H1 (cell line): ENCODE data around the gene P4HA1. TPM values are rescaled to one million over a fixed set of nuclear protein-coding genes. Genes with fewer than 3 reads are reported as not detected.
"Not testable (repeated sequence)": the region's sequence is repeated elsewhere in the genome, so short reads cannot be mapped to it uniquely, and the experiment has no call there.

Source experiments
- CTCF ChIA-PET: fragments of 300-600 bp; sonication (Branson Sonifier 250); formaldehyde crosslinking; loops from one replicate; lab custom pipeline; 2021; ENCODE audit not compliant: partially characterized antibody; lab: Charles Lee
- POLR2A ChIA-PET: fragments of 300-600 bp; sonication (Branson Sonifier 250); formaldehyde crosslinking; loops from one replicate; lab custom pipeline; 2021; ENCODE audit warnings: inconsistent platforms; ENCODE audit not compliant: partially characterized antibody; lab: Charles Lee
- DNase-seq, 2 experiments: peaks; one replicate each; pipeline versions ENCODE4 v3.0.0 to v3.0.0-alpha.2; 2010 to 2022; ENCODE audit warnings: low spot score in 2 of 2, low read depth in 1 of 2, mixed read lengths in 1 of 2
- FAIRE-seq: peaks from 2 replicates; lab custom pipeline; 2011; peaks lifted over from hg19 to GRCh38; lab: Jason Lieb, UNC
- H2AFZ ChIP-seq: 2 replicates; pipeline ENCODE4 v1.8.1; 2012; ENCODE audit warnings: low read length, inconsistent platforms
- H2AK5ac ChIP-seq: 2 replicates; pipeline ENCODE4 v1.6.1; 2013; ENCODE audit warnings: low read depth, low read length
- H2BK120ac ChIP-seq: replicated peaks from 2 replicates; pipeline ENCODE3; 2013; ENCODE audit warnings: low read depth, low read length, inconsistent platforms
- H2BK12ac ChIP-seq: 2 replicates; pipeline ENCODE4 v1.6.1; 2013; ENCODE audit warnings: low read depth, low read length
- H2BK15ac ChIP-seq: 2 replicates; pipeline ENCODE4 v1.6.1; 2013; ENCODE audit warnings: low read length
- H2BK20ac ChIP-seq: 2 replicates; pipeline ENCODE4 v1.6.1; 2013; ENCODE audit warnings: low read length
- H2BK5ac ChIP-seq: 2 replicates; pipeline ENCODE4 v1.6.1; 2013; ENCODE audit warnings: low read depth, low read length
- H3K14ac ChIP-seq: 2 replicates; pipeline ENCODE4 v1.6.1; 2013; ENCODE audit warnings: inconsistent platforms; ENCODE audit not compliant: insufficient read length
- H3K18ac ChIP-seq: 2 replicates; pipeline ENCODE4 v1.6.1; 2013; ENCODE audit warnings: low read length; ENCODE audit errors: extremely low read depth
- H3K23ac ChIP-seq: 2 replicates; pipeline ENCODE4 v1.6.1; 2013; ENCODE audit warnings: inconsistent platforms; ENCODE audit not compliant: insufficient read length
- H3K23me2 ChIP-seq: 2 replicates; pipeline ENCODE4 v1.6.1; 2013; ENCODE audit warnings: low read depth, low read length
- H3K27ac ChIP-seq: 2 replicates; pipeline ENCODE4 v1.6.1; 2011; ENCODE audit warnings: low read depth, low read length, inconsistent platforms
- H3K27me3 ChIP-seq, 4 experiments: replicated peaks in 1 of 4; 1 replicate in 1 of 4; 2 replicates in 3 of 4; pipeline versions ENCODE4 v1.6.1 to v1.8.1; 2011 to 2013; ENCODE audit warnings: low read length in 3 of 4, mild to moderate bottlenecking in 3 of 4, inconsistent platforms in 2 of 4, mixed read lengths in 2 of 4, moderate library complexity in 1 of 4; ENCODE audit not compliant: control insufficient read depth in 3 of 4, insufficient read depth in 3 of 4; ENCODE audit errors: extremely low read depth in 1 of 4
- H3K36me3 ChIP-seq, 4 experiments: 2 replicates each; pipeline versions ENCODE4 v1.6.1 to v1.8.1; 2011 to 2013; ENCODE audit warnings: mild to moderate bottlenecking in 4 of 4, low read length in 3 of 4, moderate library complexity in 2 of 4, control low read depth in 1 of 4, inconsistent platforms in 1 of 4; ENCODE audit not compliant: insufficient read depth in 4 of 4, control insufficient read depth in 2 of 4
- H3K4ac ChIP-seq: replicated peaks from 2 replicates; pipeline ENCODE3; 2013; ENCODE audit warnings: low read length, low read depth, mixed read lengths, inconsistent platforms; ENCODE audit not compliant: insufficient read length
- H3K4me1 ChIP-seq, 4 experiments: replicated peaks in 1 of 4; 1 replicate in 1 of 4; 2 replicates in 3 of 4; pipeline versions ENCODE4 v1.6.1 to v1.8.1; 2011 to 2013; ENCODE audit warnings: low read length in 3 of 4, inconsistent platforms in 2 of 4, mixed read lengths in 1 of 4; ENCODE audit not compliant: insufficient read depth in 4 of 4, control insufficient read depth in 3 of 4
- H3K4me2 ChIP-seq, 2 experiments: 2 replicates each; pipeline versions ENCODE4 v1.6.1 to v1.8.1; 2011 to 2013; ENCODE audit warnings: low read depth in 2 of 2, low read length in 2 of 2, control low read depth in 1 of 2, inconsistent platforms in 1 of 2, mild to moderate bottlenecking in 1 of 2; ENCODE audit not compliant: insufficient read depth in 1 of 2
- H3K4me3 ChIP-seq, 4 experiments: fragments of 200-600, 300-600 bp in 1 of 4; sonication (generic), shearing (Covaris generic), sonication (Bioruptor Twin) in 1 of 4; 2 replicates each; pipeline versions ENCODE4 v1.5.1 to v1.8.1; 2011 to 2016; ENCODE audit warnings: low read length in 4 of 4, low read depth in 3 of 4, control low read depth in 2 of 4, inconsistent platforms in 2 of 4, mild to moderate bottlenecking in 2 of 4, mixed read lengths in 1 of 4, moderate library complexity in 1 of 4; ENCODE audit not compliant: insufficient read depth in 2 of 4; ENCODE audit errors: extremely low read depth in 1 of 4
- H3K56ac ChIP-seq: replicated peaks from 2 replicates; pipeline ENCODE3; 2013; ENCODE audit warnings: low read depth, mild to moderate bottlenecking, mixed read lengths, low read length, inconsistent platforms; ENCODE audit not compliant: insufficient read length
- H3K79me1 ChIP-seq: 2 replicates; pipeline ENCODE4 v1.6.1; 2013; ENCODE audit warnings: low read depth, low read length, control low read depth
- H3K79me2 ChIP-seq, 2 experiments: 2 replicates each; pipeline versions ENCODE4 v1.6.1 to v1.8.1; 2012 to 2013; ENCODE audit warnings: low read length in 2 of 2, mild to moderate bottlenecking in 2 of 2, inconsistent platforms in 1 of 2; ENCODE audit not compliant: insufficient read depth in 2 of 2, control insufficient read depth in 1 of 2
- H3K9ac ChIP-seq, 4 experiments: replicated peaks in 1 of 4; 1 replicate in 1 of 4; 2 replicates in 3 of 4; pipeline versions ENCODE4 v1.6.1 to v1.8.1; 2011 to 2013; ENCODE audit warnings: low read depth in 3 of 4, low read length in 3 of 4, control low read depth in 2 of 4, mild to moderate bottlenecking in 2 of 4, moderate library complexity in 2 of 4, inconsistent platforms in 1 of 4; ENCODE audit errors: extremely low read depth in 1 of 4
- H3K9me3 ChIP-seq, 2 experiments: 2 replicates each; pipeline versions ENCODE4 v1.6.1 to v1.8.1; 2012 to 2013; ENCODE audit warnings: mild to moderate bottlenecking in 2 of 2, moderate library complexity in 2 of 2, control low read depth in 1 of 2, inconsistent platforms in 1 of 2, low read depth in 1 of 2, low read length in 1 of 2, mixed read lengths in 1 of 2; ENCODE audit not compliant: insufficient read depth in 2 of 2
- H4K20me1 ChIP-seq, 2 experiments: replicated peaks in 1 of 2; 2 replicates each; pipeline versions ENCODE3 to v1.8.1; 2011 to 2013; ENCODE audit warnings: inconsistent platforms in 2 of 2, low read length in 2 of 2, mild to moderate bottlenecking in 1 of 2; ENCODE audit not compliant: insufficient read depth in 2 of 2, control insufficient read depth in 1 of 2
- H4K5ac ChIP-seq: 2 replicates; pipeline ENCODE4 v1.6.1; 2013; ENCODE audit warnings: low read length, low read depth, mixed read lengths, inconsistent platforms; ENCODE audit not compliant: insufficient read length
- H4K8ac ChIP-seq: 2 replicates; pipeline ENCODE4 v1.8.0; 2013; ENCODE audit warnings: mild to moderate bottlenecking, moderate library complexity, low read length, inconsistent platforms; ENCODE audit not compliant: insufficient read depth; ENCODE audit errors: extremely low read depth
- H4K91ac ChIP-seq: replicated peaks from 2 replicates; pipeline ENCODE3; 2013; ENCODE audit warnings: low read length, mixed read lengths, inconsistent platforms; ENCODE audit not compliant: insufficient read length
- WGBS, 2 experiments: shearing (Covaris generic) in 1 of 2; methylation state at CpG; one replicate each; pipeline versions ENCODE4 v1.1.6 to v1.1.7; 2013 to 2015; ENCODE audit warnings: low lambda C conversion rate in 2 of 2, mixed read lengths in 2 of 2, inconsistent platforms in 1 of 2, low coverage in 1 of 2, missing lambda C conversion rate in 1 of 2; ENCODE audit not compliant: insufficient replicate concordance in 2 of 2, insufficient coverage in 1 of 2, insufficient read length in 1 of 2; ENCODE audit errors: extremely low coverage in 1 of 2, missing lambda C conversion rate in 1 of 2; 5-methylcytosine and 5-hydroxymethylcytosine counted together
- polyA plus RNA-seq, 7 experiments: library from polyadenylated mRNA; depleted of rRNA in 3 of 7; stranded (reverse) in 5 of 7; unstranded in 2 of 7; fragments of >200 nt in 5 of 7; fragments of 200-250 nt in 2 of 7; gene quantifications; 1 replicate in 5 of 7; 2 replicates in 1 of 7; 4 replicates in 1 of 7; pipeline versions ENCODE4 v1.2.1 to v1.2.3, GENCODE V29; 2011 to 2013; ENCODE audit warnings: missing spikeins in 2 of 7, mixed read lengths in 2 of 7
- total RNA-seq: library from RNA; stranded (reverse); fragmentation: NEBNext Ultra II Directional; extraction: Animal tissue kit (Norgen Biotek cat#: 25700); gene quantifications from 2 replicates; pipeline ENCODE4 v1.2.1, GENCODE V29; 2021

The P4HA1 gene
- total and polyA plus RNA-seq, 2 of the 8 experiments (the other 6 are each of a cell fraction or from before 2014, with no cell fraction given): 12.0 to 25.7 TPM

DNA sequence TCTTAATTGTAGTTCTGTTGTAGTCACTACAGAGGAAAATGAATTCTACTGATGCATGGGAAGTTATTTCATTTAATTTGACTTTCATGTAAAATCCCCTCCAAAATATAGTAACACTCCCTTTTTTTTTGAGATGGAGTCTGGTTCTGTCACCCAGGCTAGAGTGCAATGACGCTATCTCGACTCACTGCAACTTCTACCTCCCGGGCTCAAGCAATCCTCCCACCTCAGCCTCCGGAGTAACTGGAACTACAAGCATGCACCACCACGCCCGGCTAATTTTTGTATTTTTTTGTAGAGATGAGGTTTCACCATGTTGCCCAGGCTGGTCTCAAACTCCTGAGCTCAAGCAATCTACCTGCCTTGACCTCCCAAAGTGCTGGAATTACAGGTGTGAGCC is 60.4 kb downstream of the P4HA1 start:
- H3K79me2 ChIP-seq, H2BK20ac ChIP-seq, H3K36me3 ChIP-seq, FAIRE-seq, H3K9ac ChIP-seq, H3K79me1 ChIP-seq, H3K56ac ChIP-seq, H3K14ac ChIP-seq, H3K27ac ChIP-seq, H2BK120ac ChIP-seq, H3K23me2 ChIP-seq, H4K91ac ChIP-seq, H4K8ac ChIP-seq, POLR2A ChIA-PET, H3K18ac ChIP-seq, H2BK5ac ChIP-seq, H2AK5ac ChIP-seq, H3K23ac ChIP-seq, H3K4me3 ChIP-seq, H3K4ac ChIP-seq, CTCF ChIA-PET, H3K4me2 ChIP-seq, H2AFZ ChIP-seq, DNase-seq, H3K4me1 ChIP-seq, H2BK15ac ChIP-seq, H3K27me3 ChIP-seq, H3K9me3 ChIP-seq, H4K5ac ChIP-seq, H2BK12ac ChIP-seq, H4K20me1 ChIP-seq: not testable (repeated sequence)
- 91% methylated on average over 6 of the region's 6 CpGs; no CpG with 5 or more reads in 1 of the 2 experiments for whole genome bisulfite sequencing, 2 experiments
